ENCODE results near the gene RAB18. TPM values are rescaled to one million over a fixed set of nuclear protein-coding genes. Genes with fewer than 3 reads are reported as not detected.
A peak's percentile ranks its signal among the peaks of the same experiment; 100 is the strongest.
"Not testable (repeated sequence)": the region's sequence is repeated elsewhere in the genome, so short reads cannot be mapped to it uniquely, and the experiment has no call there.

RAB18 gene
- total RNA-seq, 1 experiment from 2014 or later: 89.4 TPM

DNA sequence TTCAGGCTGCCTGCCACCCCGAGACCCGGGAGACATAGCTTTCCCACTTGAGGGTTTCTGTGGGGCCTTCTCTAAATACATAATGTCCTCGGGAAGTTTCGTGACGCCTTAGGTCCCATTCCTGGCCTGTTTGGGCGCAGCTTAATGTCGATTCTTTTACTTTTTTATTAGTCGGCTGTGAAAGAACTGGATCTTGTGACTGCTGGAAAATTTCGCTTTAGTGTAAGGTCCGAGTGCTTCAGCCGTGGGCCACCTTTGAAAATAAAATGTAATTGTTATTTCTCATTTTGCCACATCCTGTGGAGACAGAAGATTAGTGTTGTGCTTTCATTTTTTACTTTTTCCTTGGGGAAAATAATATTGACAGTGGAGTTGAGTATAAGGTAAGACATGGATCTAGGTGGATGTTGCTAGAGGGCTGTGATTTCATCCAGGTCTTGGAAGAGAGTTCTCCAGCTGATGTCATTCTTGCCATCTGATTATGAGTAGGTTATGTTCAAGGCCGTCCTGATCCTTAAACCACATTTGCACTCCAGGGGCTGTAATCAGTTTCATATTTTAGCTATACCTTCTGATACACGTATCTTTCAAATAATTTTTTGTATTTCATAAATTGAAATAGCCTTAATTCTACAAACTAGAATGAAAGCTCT lies 830 bp downstream of the RAB18 start:
- WGBS (ENCODE audit: extremely low coverage, insufficient read length, low lambda C conversion rate): no CpG with 5 or more reads among the region's 13 CpGs
- H4K91ac ChIP-seq (ENCODE audit: insufficient read length, low read depth, low read length): no peak overlapping the region

DNA sequence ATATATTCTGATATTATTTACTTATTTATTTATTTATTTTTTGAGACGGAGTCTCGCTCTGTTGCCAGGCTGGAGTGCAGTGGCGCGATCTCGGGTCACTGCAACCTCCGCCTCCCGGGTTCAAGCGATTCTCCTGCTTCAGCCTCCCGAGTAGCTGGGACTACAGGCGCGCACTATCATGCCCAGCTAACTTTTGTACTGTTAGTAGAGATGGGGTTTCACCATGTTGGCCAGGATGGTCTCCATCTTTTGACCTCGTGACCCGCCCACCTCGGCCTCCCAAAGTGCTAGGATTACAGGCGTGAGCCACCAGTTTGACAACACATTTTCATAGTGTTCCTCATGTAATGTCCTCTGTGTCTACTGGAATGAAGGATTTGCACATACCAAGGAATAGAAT lies 1.4 kb downstream of the RAB18 start:
- not testable (repeated sequence) for H3K4me2 ChIP-seq (ENCODE audit: insufficient read depth, insufficient read length, low read length); H2BK5ac ChIP-seq (ENCODE audit: insufficient read length, low read length); H3K4ac ChIP-seq (ENCODE audit: low read depth, low read length); H3K56ac ChIP-seq (ENCODE audit: insufficient read length, low read depth, low read length); H3K18ac ChIP-seq (ENCODE audit: insufficient read length, low read depth, low read length); H3K23me2 ChIP-seq (ENCODE audit: insufficient read length, low read depth, low read length, poor library complexity, severe bottlenecking); H3K27me3 ChIP-seq (ENCODE audit: insufficient read depth, low read length); H2BK20ac ChIP-seq (ENCODE audit: low read depth, low read length, poor library complexity, severe bottlenecking); H3K4me1 ChIP-seq (ENCODE audit: insufficient read depth, low read length); H3K9me3 ChIP-seq (ENCODE audit: control insufficient read depth, low read depth, low read length); H3T11ph ChIP-seq (ENCODE audit: low read length); H2AFZ ChIP-seq (ENCODE audit: low read length); DNase-seq; H3K23ac ChIP-seq (ENCODE audit: insufficient read length, low read depth, low read length); H3K14ac ChIP-seq (ENCODE audit: insufficient read depth, low read length); H2BK120ac ChIP-seq (ENCODE audit: low read depth, low read length, poor library complexity, severe bottlenecking); H3K79me1 ChIP-seq (ENCODE audit: insufficient read depth, low read depth, low read length, poor library complexity, severe bottlenecking); H4K91ac ChIP-seq (ENCODE audit: insufficient read length, low read depth, low read length); H2BK12ac ChIP-seq (ENCODE audit: insufficient read length, low read depth, low read length); H3K9me3 Mint-ChIP-seq; H2BK15ac ChIP-seq (ENCODE audit: low read depth, low read length); H3K27me3 Mint-ChIP-seq (ENCODE audit: low read depth); H4K5ac ChIP-seq (ENCODE audit: insufficient read length, low read depth, low read length); H2AK5ac ChIP-seq (ENCODE audit: insufficient read length, low read length); H3K27ac Mint-ChIP-seq; H3K27ac ChIP-seq (ENCODE audit: insufficient read length, low read depth, low read length); H4K20me1 ChIP-seq (ENCODE audit: control insufficient read depth, insufficient read depth, insufficient read length); H4K8ac ChIP-seq (replicated peaks; ENCODE audit: insufficient read length, low read depth, low read length); H3K9ac ChIP-seq (ENCODE audit: extremely low read depth, insufficient read length, low read length)
- peaks cover 0 to 13% (median 9%) of the 10 kb centered on the region in 3 experiments; a peak in 5 of 7 replicates for H3K36me3 Mint-ChIP-seq (ENCODE audit: insufficient read depth in 1 of 3, low read depth in 3 of 3)
- peaks cover 14% of the 10 kb centered on the region; the same call in 1 of the 2 replicates for H3K79me2 ChIP-seq (ENCODE audit: insufficient read depth, low read length)
- peak overlapping the region; percentile 70 to 99 for H3K4me3 Mint-ChIP-seq
- whole genome bisulfite sequencing (ENCODE audit: extremely low coverage, insufficient read length, low lambda C conversion rate): no CpG with 5 or more reads among the region's 15 CpGs
- peaks cover 16% of the 10 kb centered on the region in 2 experiments for H3K4me1 Mint-ChIP-seq

More for the DNA sequence above, 830 bp downstream of the RAB18 start:
- TF ChIP-seq, protein P1, sequence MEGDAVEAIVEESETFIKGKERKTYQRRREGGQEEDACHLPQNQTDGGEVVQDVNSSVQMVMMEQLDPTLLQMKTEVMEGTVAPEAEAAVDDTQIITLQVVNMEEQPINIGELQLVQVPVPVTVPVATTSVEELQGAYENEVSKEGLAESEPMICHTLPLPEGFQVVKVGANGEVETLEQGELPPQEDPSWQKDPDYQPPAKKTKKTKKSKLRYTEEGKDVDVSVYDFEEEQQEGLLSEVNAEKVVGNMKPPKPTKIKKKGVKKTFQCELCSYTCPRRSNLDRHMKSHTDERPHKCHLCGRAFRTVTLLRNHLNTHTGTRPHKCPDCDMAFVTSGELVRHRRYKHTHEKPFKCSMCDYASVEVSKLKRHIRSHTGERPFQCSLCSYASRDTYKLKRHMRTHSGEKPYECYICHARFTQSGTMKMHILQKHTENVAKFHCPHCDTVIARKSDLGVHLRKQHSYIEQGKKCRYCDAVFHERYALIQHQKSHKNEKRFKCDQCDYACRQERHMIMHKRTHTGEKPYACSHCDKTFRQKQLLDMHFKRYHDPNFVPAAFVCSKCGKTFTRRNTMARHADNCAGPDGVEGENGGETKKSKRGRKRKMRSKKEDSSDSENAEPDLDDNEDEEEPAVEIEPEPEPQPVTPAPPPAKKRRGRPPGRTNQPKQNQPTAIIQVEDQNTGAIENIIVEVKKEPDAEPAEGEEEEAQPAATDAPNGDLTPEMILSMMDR (conservative IDR thresholded peaks at IDR 0.05): no peak
- H2AFZ ChIP-seq (ENCODE audit: low read length): no peak overlapping the region
- no peak overlapping the region for H3K18ac ChIP-seq (ENCODE audit: insufficient read length, low read depth, low read length)
- H3K4me1 Mint-ChIP-seq: peaks cover 16% of the 10 kb centered on the region in 2 experiments
- no peak overlapping the region for H3K27ac ChIP-seq (ENCODE audit: insufficient read length, low read depth, low read length)
- no peak overlapping the region for H2AK5ac ChIP-seq (ENCODE audit: insufficient read length, low read length)
- no peak overlapping the region for H2BK12ac ChIP-seq (ENCODE audit: insufficient read length, low read depth, low read length)
- no peak overlapping the region for H2BK15ac ChIP-seq (ENCODE audit: low read depth, low read length)
- H3K79me2 ChIP-seq (ENCODE audit: insufficient read depth, low read length): peaks cover 14% of the 10 kb centered on the region; the same call in 1 of the 2 replicates
- no peak overlapping the region for H2BK20ac ChIP-seq (ENCODE audit: low read depth, low read length, poor library complexity, severe bottlenecking)
- peak overlapping the region; percentile 65 for H3K4me2 ChIP-seq (ENCODE audit: insufficient read depth, insufficient read length, low read length)
- H3K9ac ChIP-seq (ENCODE audit: extremely low read depth, insufficient read length, low read length): peak overlapping the region; percentile 87
- H3K27me3 Mint-ChIP-seq (ENCODE audit: low read depth): peaks cover 2% of the 10 kb centered on the region
- no peak for DNase-seq
- no peak overlapping the region for H3T11ph ChIP-seq (ENCODE audit: low read length)
- no peak overlapping the region for H4K8ac ChIP-seq (replicated peaks; ENCODE audit: insufficient read length, low read depth, low read length)
- H3K4me1 ChIP-seq (ENCODE audit: insufficient read depth, low read length): no peaks in the 10 kb centered on the region
- peak overlapping the region; percentile 98 to 99 for H3K4me3 Mint-ChIP-seq
- no peak overlapping the region for H3K4ac ChIP-seq (ENCODE audit: low read depth, low read length)
- no peaks in the 10 kb centered on the region for H3K9me3 ChIP-seq (ENCODE audit: control insufficient read depth, low read depth, low read length)
- no peak overlapping the region for H4K5ac ChIP-seq (ENCODE audit: insufficient read length, low read depth, low read length)
- no peak overlapping the region for H3K23ac ChIP-seq (ENCODE audit: insufficient read length, low read depth, low read length)
- H3K9me3 Mint-ChIP-seq: no peaks in the 10 kb centered on the region; a peak in 1 of 5 replicates
- peaks cover 6% of the 10 kb centered on the region for H3K79me1 ChIP-seq (ENCODE audit: insufficient read depth, low read depth, low read length, poor library complexity, severe bottlenecking)
- H2BK5ac ChIP-seq (ENCODE audit: insufficient read length, low read length): no peak overlapping the region
- no peaks in the 10 kb centered on the region for H4K20me1 ChIP-seq (ENCODE audit: control insufficient read depth, insufficient read depth, insufficient read length)
- no peaks in the 10 kb centered on the region for H3K23me2 ChIP-seq (ENCODE audit: insufficient read length, low read depth, low read length, poor library complexity, severe bottlenecking)
- no peak overlapping the region for H2BK120ac ChIP-seq (ENCODE audit: low read depth, low read length, poor library complexity, severe bottlenecking)
- peak overlapping the region in 2 of 3 experiments; percentile 11 to 89; a peak in 4 of 7 replicates for H3K27ac Mint-ChIP-seq
- H3K27me3 ChIP-seq (ENCODE audit: insufficient read depth, low read length): no peaks in the 10 kb centered on the region
- no peak overlapping the region for H3K56ac ChIP-seq (ENCODE audit: insufficient read length, low read depth, low read length)
- peaks cover 0 to 7% (median 2%) of the 10 kb centered on the region in 3 experiments; a peak in 3 of 7 replicates for H3K36me3 Mint-ChIP-seq (ENCODE audit: insufficient read depth in 1 of 3, low read depth in 3 of 3)
- no peak overlapping the region for H3K14ac ChIP-seq (ENCODE audit: insufficient read depth, low read length)
